ENCODE measurements around the gene PCP2.
"Not testable (repeated sequence)": the region's sequence is repeated elsewhere in the genome, so short reads cannot be mapped to it uniquely, and the experiment has no call there.

The PCP2 gene

GRCh38 chr19:7661744-7662538, 28.4 kb upstream of the PCP2 start:
- no peak for DNase-seq (ENCODE audit: low read depth)

GRCh38 chr19:7658219-7658686, 24.7 kb upstream of the PCP2 start:
- no peak for DNase-seq (ENCODE audit: low read depth)

DNA sequence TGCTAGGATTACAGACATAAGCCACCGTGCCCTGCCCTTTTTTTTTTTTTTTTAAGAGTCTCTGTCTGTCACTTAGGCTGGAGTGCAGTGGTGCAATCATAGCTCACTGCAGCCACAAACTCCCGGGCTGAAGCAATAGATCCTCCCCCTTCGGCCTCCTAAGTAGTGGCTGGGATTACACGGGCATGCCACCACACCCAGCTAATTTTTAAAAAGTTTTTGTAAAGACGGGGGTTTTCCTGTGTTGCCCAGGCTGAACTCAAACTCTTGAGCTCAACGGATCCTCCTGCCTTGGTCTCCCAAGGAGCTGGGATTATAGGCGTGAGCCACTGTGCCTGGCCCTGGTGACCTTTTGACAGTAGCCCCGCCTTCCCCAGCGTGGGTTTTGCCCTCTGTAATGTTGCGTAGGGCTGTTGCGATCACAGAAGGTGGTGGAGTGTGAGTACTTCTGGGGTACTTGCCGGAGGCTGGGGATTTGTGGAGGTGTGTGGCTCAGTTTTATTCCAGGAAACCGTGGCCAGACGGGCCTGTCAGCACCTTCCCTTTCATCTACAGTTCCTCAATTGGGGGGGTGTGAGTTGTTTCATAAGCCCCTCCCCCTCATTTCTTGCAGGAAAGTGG, 23.7 kb upstream of the PCP2 start:
- DNase-seq (ENCODE audit: low read depth), result no peak

DNA sequence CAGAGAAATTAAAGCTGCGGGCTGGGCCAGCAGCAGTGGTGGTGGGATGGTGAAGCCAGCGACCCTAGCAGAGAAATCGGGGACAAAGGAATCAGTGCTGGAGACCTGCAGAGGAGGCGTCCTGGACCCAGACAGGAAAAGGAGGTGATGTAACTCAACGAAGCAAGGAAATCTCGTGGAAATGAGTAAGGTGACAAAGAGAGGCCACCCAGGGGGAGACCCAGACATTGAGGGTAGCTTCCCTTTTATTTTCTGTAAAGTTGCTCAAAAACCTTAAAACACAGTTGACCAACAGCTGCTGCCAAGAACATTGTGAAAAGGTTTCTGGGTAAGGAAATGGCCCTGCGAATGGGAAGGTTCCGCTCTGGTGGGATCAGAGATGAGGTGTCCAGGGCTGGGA, 22.1 kb upstream of the PCP2 start:
- no peak for DNase-seq (ENCODE audit: low read depth)

- no peak for DNase-seq (ENCODE audit: low read depth)
These were observed 20.9 kb upstream of the PCP2 start for GRCh38 chr19:7654401-7654800.

DNA sequence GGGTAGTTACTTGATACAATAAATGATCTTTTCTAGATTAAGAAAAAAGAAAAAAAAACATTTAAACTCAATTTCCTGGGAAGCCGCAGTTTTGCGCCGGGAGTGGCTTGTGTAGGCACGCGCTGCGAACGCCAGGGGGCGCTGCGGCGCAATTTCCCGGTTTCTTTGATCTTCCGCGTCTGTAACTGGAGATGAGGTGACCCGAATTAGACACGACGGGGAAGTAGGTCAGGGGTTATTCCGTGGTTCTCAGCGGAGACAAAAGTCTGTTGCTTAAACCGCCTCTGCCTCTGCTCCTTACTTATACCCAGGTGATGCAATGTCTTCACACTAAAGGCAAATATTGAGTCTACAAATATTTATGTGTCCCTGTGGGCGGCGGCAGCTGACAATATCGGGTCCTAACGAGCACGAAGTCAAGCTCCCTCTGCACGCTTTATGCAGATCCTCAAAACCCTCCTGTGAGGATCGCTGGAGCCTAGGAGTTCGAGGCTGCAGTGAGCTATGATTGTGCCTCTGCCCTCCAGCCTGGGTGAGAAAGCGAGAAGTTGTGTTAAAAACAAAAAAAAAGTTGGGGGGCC, 18.6 kb upstream of the PCP2 start:
- DNase-seq (ENCODE audit: low read depth), result peak; percentile 86

- no peak for DNase-seq (ENCODE audit: low read depth)
These were observed 16.6 kb upstream of the PCP2 start for GRCh38 chr19:7650148-7650547.

DNA sequence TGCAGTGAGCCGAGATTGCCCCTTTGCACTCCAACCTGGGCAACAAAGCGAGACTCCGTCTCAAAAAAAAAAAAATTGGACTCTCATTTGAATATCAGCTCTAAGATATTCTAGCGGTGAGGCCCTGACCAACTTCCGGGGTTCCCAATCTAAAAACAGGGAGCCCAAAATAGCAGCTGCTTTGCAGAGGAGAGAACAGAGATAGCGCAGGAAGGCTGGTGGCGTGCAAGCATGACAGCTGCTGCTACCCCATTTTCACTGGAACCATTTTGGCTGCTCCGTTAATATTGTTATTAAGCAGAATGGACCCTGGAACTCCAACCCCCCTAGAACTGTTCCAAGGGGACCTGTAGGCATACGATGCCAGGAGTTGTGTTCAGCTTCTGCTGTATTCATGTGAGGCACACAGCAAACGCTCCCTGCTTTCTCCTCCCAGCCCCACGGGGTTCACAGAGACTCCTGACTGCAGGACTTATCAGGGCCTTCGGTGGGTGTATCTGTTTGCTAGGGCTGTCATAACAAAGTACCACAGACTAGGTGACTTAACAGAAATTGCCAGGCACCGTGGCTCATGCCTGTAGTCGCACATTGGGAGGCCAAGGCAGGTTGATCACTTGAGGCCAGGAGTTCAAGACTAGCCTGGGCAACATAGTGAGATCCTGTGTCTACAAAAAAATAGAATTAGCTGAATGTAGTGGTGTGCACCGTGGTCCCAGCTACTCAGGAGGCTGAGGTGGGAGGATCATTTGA, 14.9 kb upstream of the PCP2 start:
- DNase-seq (ENCODE audit: low read depth), result no peak

- no peak for DNase-seq (ENCODE audit: low read depth)
These were observed 13.6 kb upstream of the PCP2 start for GRCh38 chr19:7647156-7647555.

GRCh38 chr19:7646426-7646700, 12.8 kb upstream of the PCP2 start:
- no peak for DNase-seq (ENCODE audit: low read depth)

GRCh38 chr19:7645656-7646425, 12.3 kb upstream of the PCP2 start:
- DNase-seq (ENCODE audit: low read depth), result no peak

DNA sequence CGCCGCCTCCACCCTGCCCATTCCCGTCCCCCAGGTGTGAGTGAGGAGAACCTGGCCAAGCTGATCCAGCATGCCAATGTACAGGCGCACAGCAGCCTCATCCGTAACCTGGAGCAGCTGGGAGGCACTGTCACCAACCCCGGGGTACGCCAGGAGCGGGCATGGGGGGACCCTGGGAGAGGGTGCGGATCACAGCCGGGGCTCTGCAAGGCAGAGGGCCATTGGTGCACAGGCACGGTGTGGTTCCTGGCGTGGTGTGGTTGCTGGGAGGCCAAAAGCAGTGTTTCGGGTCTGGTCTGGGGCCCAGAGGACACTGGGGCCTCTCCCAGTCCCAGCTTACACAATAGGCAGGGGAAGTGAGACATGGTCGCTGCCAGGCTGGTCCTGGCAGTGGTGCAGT, 11.6 kb upstream of the PCP2 start:
- no peak for DNase-seq (ENCODE audit: low read depth)

DNA sequence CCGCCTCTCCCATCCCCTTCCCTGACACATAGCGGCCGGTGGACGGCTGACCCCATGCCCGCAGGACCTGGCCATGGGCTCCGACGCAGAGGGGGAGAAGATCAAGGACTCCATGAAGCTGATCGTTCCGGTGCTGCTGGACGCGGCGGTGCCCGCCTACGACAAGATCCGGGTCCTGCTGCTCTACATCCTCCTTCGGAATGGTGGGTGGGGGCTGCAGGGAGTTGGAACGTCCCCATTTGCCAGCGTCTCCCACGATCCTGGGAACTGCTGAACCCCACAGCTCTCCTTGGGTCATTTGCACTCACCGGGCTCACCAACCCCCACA, 11.0 kb upstream of the PCP2 start:
- no peak for DNase-seq (ENCODE audit: low read depth)

GRCh38 chr19:7643629-7644549, 10.4 kb upstream of the PCP2 start:
- not testable (repeated sequence) for DNase-seq (ENCODE audit: low read depth)

- no peak for DNase-seq (ENCODE audit: low read depth)
These were observed 9.5 kb upstream of the PCP2 start for GRCh38 chr19:7643031-7643415.

GRCh38 chr19:7642295-7643030, 8.9 kb upstream of the PCP2 start:
- DNase-seq (ENCODE audit: low read depth), result no peak

GRCh38 chr19:7641290-7642276, 8.1 kb upstream of the PCP2 start:
- no peak for DNase-seq (ENCODE audit: low read depth)

- no peak for DNase-seq (ENCODE audit: low read depth)
These were observed 7.3 kb upstream of the PCP2 start for GRCh38 chr19:7640803-7641202.

GRCh38 chr19:7639863-7640348, 6.4 kb upstream of the PCP2 start:
- no peak for DNase-seq (ENCODE audit: low read depth)

Measured in stimulated activated CD8-positive, alpha-beta memory T cell treated with anti-CD3 and anti-CD28 coated beads, Interleukin-12 subunit alpha, Interleukin-12 subunit beta, amount 100 ng/mL, for 1 hour (primary cell).